Cardiac fibroblast (primary cell): ENCODE data around the gene PLCH2.

ENCODE experiments used
- DNase-seq, 2 donors: peaks; one replicate each; pipeline versions ENCODE4 v3.0.0 to v3.0.0-alpha.2; 2010; ENCODE audit warnings: low read depth in 2 of 2
- H3K4me3 ChIP-seq, 2 donors: replicated peaks in 1 of 2; 1 replicate in 1 of 2; 2 replicates in 1 of 2; pipeline ENCODE4 v1.5.1; 2011; ENCODE audit warnings: low read depth in 2 of 2, low read length in 2 of 2, mild to moderate bottlenecking in 2 of 2, moderate library complexity in 1 of 2
- CTCF ChIP-seq: IDR thresholded peaks from one replicate; pipeline ENCODE4 v1.5.1; 2011; ENCODE audit warnings: low read depth, mild to moderate bottlenecking, low read length, inconsistent platforms

PLCH2 gene

GRCh38 chr1:2523191-2523890, 47.3 kb downstream of the PLCH2 start:
- no peak for TF ChIP-seq CTCF
- no peak overlapping the region for H3K4me3 ChIP-seq
- no peak for DNase-seq

- no peak overlapping the region for H3K4me3 ChIP-seq
Measured at GRCh38 chr1:2523891-2524609, 48.0 kb downstream of the PLCH2 start.

GRCh38 chr1:2525572-2525919, 49.5 kb downstream of the PLCH2 start:
- DNase-seq = no peak
- no peak for TF ChIP-seq CTCF
- peak overlapping the region; percentile 83 to 87 for H3K4me3 ChIP-seq

More at GRCh38 chr1:2523891-2524609, 48.0 kb downstream of the PLCH2 start:
- no peak for DNase-seq
- no peak for TF ChIP-seq CTCF

GRCh38 chr1:2525920-2526823, 50.1 kb downstream of the PLCH2 start, which contains the start of gene PANK4:
Gene PANK4 (minus strand): TSS chr1:2526596. CDS start chr1:2526587, 9 bp downstream.
- DNase-seq = peak; percentile 93 to 95
- no peak for TF ChIP-seq CTCF
- H3K4me3 ChIP-seq = peak within 1 kb of the TSS; percentile 83 to 87

GRCh38 chr1:2526824-2527555, 50.9 kb downstream of the PLCH2 start:
- no peak for TF ChIP-seq CTCF
- peak; percentile 16 to 59 for DNase-seq
- peak overlapping the region; percentile 2 to 62 for H3K4me3 ChIP-seq

GRCh38 chr1:2527556-2527860, 51.4 kb downstream of the PLCH2 start:
- no peak for TF ChIP-seq CTCF
- no peak for DNase-seq
- no peak overlapping the region for H3K4me3 ChIP-seq
